NCI-H1417 treated with DMSO at 0.1 percent for 48 hours (cell line): Measurements from ENCODE around the gene GALNT15.
A peak's percentile ranks its signal among the peaks of the same experiment; 100 is the strongest.

Source experiments
- DNase-seq: peaks from one replicate; lab custom pipeline; 2025; lab: John Stamatoyannopoulos, UW

GALNT15 gene

GRCh38 chr3:16229681-16230080, 55.2 kb downstream of the GALNT15 start:
- no peak for DNase-seq

- DNase-seq, result no peak
Measured at GRCh38 chr3:16231983-16232382, 57.5 kb downstream of the GALNT15 start.

- no peak for DNase-seq
Measured at GRCh38 chr3:16233806-16234205, 59.3 kb downstream of the GALNT15 start.

GRCh38 chr3:16234281-16234680, 59.8 kb downstream of the GALNT15 start:
- no peak for DNase-seq

GRCh38 chr3:16236030-16236639, 61.7 kb downstream of the GALNT15 start:
- no peak for DNase-seq

GRCh38 chr3:16236856-16237393, 62.4 kb downstream of the GALNT15 start:
- no peak for DNase-seq

GRCh38 chr3:16239086-16239770, 64.7 kb downstream of the GALNT15 start:
- DNase-seq, result no peak

GRCh38 chr3:16239780-16240179, 65.3 kb downstream of the GALNT15 start:
- DNase-seq, result no peak

GRCh38 chr3:16240229-16241023, 65.9 kb downstream of the GALNT15 start:
- DNase-seq, result no peak

- DNase-seq, result no peak
Measured at GRCh38 chr3:16241225-16241624, 66.7 kb downstream of the GALNT15 start.

- DNase-seq, result no peak
Measured at GRCh38 chr3:16242177-16242576, 67.7 kb downstream of the GALNT15 start.

- no peak for DNase-seq
Measured at GRCh38 chr3:16243706-16244490, 69.4 kb downstream of the GALNT15 start.

GRCh38 chr3:16245609-16246008, 71.1 kb downstream of the GALNT15 start:
- no peak for DNase-seq

GRCh38 chr3:16247282-16248061, 73.0 kb downstream of the GALNT15 start:
- peak; percentile 43 for DNase-seq

GRCh38 chr3:16248556-16248955, 74.1 kb downstream of the GALNT15 start:
- DNase-seq, result no peak

GRCh38 chr3:16249336-16249735, 74.9 kb downstream of the GALNT15 start:
- DNase-seq, result no peak

- DNase-seq, result no peak
Measured at GRCh38 chr3:16249886-16250285, 75.4 kb downstream of the GALNT15 start.

- no peak for DNase-seq
Measured at GRCh38 chr3:16251316-16252085, 77.0 kb downstream of the GALNT15 start.

GRCh38 chr3:16252243-16252978, 77.9 kb downstream of the GALNT15 start:
- no peak for DNase-seq

GRCh38 chr3:16252988-16253387, 78.5 kb downstream of the GALNT15 start:
- no peak for DNase-seq
